HepG2 (cell line): ENCODE data around the gene TMEM238.

Experiments used
- KDM1A ChIP-seq: IDR thresholded peaks from 2 replicates; pipeline ENCODE4 v1.6.1; 2016; ENCODE audit warnings: missing compliant biosample characterization
- TF ChIP-seq, protein P1 (sequence below): sonication (generic); formaldehyde crosslinking; IDR thresholded peaks from 2 replicates; pipeline ENCODE4 v1.5.0; 2020; ENCODE audit warnings: mild to moderate bottlenecking, missing genetic modification reagents, moderate library complexity

DNA sequence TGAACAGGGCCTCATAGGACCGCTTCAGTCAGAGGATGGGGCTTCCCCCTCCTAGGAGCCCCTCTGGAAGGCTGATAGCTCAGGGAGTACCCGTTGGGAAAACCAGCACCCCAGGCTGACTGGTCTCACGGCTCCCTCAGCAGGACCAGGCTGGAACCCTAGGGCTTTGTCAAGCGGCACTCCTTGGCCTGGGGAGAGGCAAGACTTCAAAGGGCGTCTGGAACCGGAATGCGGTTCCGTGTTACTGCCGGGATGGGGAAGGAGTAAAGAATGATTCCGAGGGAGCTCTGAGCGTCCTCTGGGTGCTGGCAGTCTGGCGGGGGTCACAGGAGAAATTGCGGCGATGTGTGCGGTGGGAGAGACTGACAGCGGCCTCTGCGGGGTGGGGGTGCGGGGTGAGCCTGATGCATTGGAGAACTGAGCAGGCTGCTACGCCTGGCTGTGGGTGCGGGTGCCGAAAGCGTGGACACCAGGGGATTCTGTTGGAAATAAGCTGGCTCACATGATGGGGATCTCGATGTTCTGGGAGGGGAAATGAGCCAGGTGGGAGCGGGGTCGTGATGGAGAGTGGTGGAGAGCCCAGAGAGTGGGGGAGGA, 31.4 kb downstream of the TMEM238 start:
- TF ChIP-seq KDM1A (CRISPR knock-in tag), result no peak
- TF ChIP-seq, protein P1, sequence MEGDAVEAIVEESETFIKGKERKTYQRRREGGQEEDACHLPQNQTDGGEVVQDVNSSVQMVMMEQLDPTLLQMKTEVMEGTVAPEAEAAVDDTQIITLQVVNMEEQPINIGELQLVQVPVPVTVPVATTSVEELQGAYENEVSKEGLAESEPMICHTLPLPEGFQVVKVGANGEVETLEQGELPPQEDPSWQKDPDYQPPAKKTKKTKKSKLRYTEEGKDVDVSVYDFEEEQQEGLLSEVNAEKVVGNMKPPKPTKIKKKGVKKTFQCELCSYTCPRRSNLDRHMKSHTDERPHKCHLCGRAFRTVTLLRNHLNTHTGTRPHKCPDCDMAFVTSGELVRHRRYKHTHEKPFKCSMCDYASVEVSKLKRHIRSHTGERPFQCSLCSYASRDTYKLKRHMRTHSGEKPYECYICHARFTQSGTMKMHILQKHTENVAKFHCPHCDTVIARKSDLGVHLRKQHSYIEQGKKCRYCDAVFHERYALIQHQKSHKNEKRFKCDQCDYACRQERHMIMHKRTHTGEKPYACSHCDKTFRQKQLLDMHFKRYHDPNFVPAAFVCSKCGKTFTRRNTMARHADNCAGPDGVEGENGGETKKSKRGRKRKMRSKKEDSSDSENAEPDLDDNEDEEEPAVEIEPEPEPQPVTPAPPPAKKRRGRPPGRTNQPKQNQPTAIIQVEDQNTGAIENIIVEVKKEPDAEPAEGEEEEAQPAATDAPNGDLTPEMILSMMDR (CRISPR knock-in tag), result no peak
